Neuronal stem cell (in vitro differentiated cells): ENCODE measurements around the gene MED13L.

Experiments
- DNase-seq: peaks from one replicate; pipeline ENCODE4 v3.0.0-alpha.2; 2013; ENCODE audit warnings: low spot score
- H2AFZ ChIP-seq: one replicate; pipeline ENCODE4 v1.6.1; 2013; ENCODE audit warnings: mild to moderate bottlenecking, low read length, inconsistent platforms
- H2AK5ac ChIP-seq: 2 replicates; pipeline ENCODE4 v1.6.1; 2013; ENCODE audit warnings: low read depth, mild to moderate bottlenecking, inconsistent platforms, low read length, moderate library complexity, mixed read lengths
- H2BK120ac ChIP-seq: 2 replicates; pipeline ENCODE4 v1.6.1; 2013; ENCODE audit warnings: low read depth, mild to moderate bottlenecking, inconsistent platforms, low read length, moderate library complexity, mixed read lengths
- H2BK12ac ChIP-seq: one replicate; pipeline ENCODE4 v1.6.1; 2013; ENCODE audit warnings: low read length, inconsistent platforms
- H2BK15ac ChIP-seq: 2 replicates; pipeline ENCODE4 v1.6.1; 2013; ENCODE audit warnings: mild to moderate bottlenecking, low read length, inconsistent platforms, mixed read lengths
- H2BK5ac ChIP-seq: one replicate; pipeline ENCODE4 v1.6.1; 2013; ENCODE audit warnings: inconsistent platforms, mild to moderate bottlenecking, low read length, moderate library complexity
- H3K14ac ChIP-seq: one replicate; pipeline ENCODE4 v1.6.1; 2013; ENCODE audit warnings: low read length, inconsistent platforms
- H3K18ac ChIP-seq: 2 replicates; pipeline ENCODE4 v1.6.1; 2013; ENCODE audit warnings: low read length, inconsistent platforms
- H3K23ac ChIP-seq: 2 replicates; pipeline ENCODE4 v1.6.1; 2013; ENCODE audit warnings: low read depth, mild to moderate bottlenecking, mixed read lengths, low read length, inconsistent platforms; ENCODE audit not compliant: poor library complexity
- H3K27ac ChIP-seq: replicated peaks from 3 replicates; pipeline ENCODE4 v1.5.1; 2013; ENCODE audit warnings: low read length, inconsistent platforms
- H3K27me3 ChIP-seq, 3 experiments: 2 replicates each; pipeline ENCODE4 v1.6.1; 2013; ENCODE audit warnings: low read length in 3 of 3, mild to moderate bottlenecking in 2 of 3, inconsistent platforms in 1 of 3, low read depth in 1 of 3, mixed read lengths in 1 of 3, moderate library complexity in 1 of 3; ENCODE audit not compliant: control insufficient read depth in 3 of 3, insufficient read depth in 3 of 3
- H3K36me3 ChIP-seq, 2 donors: replicated peaks in 1 of 2; 2 replicates each; pipeline ENCODE4 v1.6.1; 2013; ENCODE audit warnings: low read length in 2 of 2; ENCODE audit not compliant: control insufficient read depth in 2 of 2, insufficient read depth in 2 of 2
- H3K4ac ChIP-seq: 2 replicates; pipeline ENCODE4 v1.6.1; 2013; ENCODE audit warnings: inconsistent platforms, mild to moderate bottlenecking, low read length, moderate library complexity
- H3K4me1 ChIP-seq, 2 donors: 1 replicate in 1 of 2; 2 replicates in 1 of 2; pipeline ENCODE4 v1.6.1; 2013; ENCODE audit warnings: low read length in 2 of 2, low read depth in 1 of 2; ENCODE audit not compliant: control insufficient read depth in 2 of 2, insufficient read depth in 1 of 2
- H3K4me2 ChIP-seq: one replicate; pipeline ENCODE4 v1.6.1; 2013; ENCODE audit warnings: mild to moderate bottlenecking, low read length, inconsistent platforms; ENCODE audit not compliant: insufficient read depth, poor library complexity, severe bottlenecking
- H3K4me3 ChIP-seq, 2 donors: 2 replicates each; pipeline ENCODE4 v1.5.1; 2013; ENCODE audit warnings: low read length in 2 of 2, mild to moderate bottlenecking in 2 of 2, inconsistent platforms in 1 of 2, moderate library complexity in 1 of 2
- H3K79me1 ChIP-seq: one replicate; pipeline ENCODE4 v1.6.1; 2013; ENCODE audit warnings: low read depth, mild to moderate bottlenecking, inconsistent platforms, low read length, moderate library complexity
- H3K9ac ChIP-seq: one replicate; pipeline ENCODE4 v1.6.1; 2013; ENCODE audit warnings: mild to moderate bottlenecking, low read depth, low read length, inconsistent platforms; ENCODE audit not compliant: poor library complexity
- H3K9me3 ChIP-seq, 2 donors: replicated peaks in 1 of 2; 2 replicates each; pipeline versions ENCODE3 to v1.6.1; 2013; ENCODE audit warnings: low read length in 2 of 2, mild to moderate bottlenecking in 2 of 2, inconsistent platforms in 1 of 2, low read depth in 1 of 2, mixed read lengths in 1 of 2, moderate library complexity in 1 of 2; ENCODE audit not compliant: control insufficient read depth in 2 of 2, insufficient read depth in 1 of 2
- H4K8ac ChIP-seq: one replicate; pipeline ENCODE4 v1.6.1; 2013; ENCODE audit warnings: low read depth, mild to moderate bottlenecking, inconsistent platforms, low read length, moderate library complexity
- H4K91ac ChIP-seq: one replicate; pipeline ENCODE4 v1.6.1; 2013; ENCODE audit warnings: low read length, low read depth, mild to moderate bottlenecking, inconsistent platforms; ENCODE audit not compliant: poor library complexity
- WGBS, 2 donors: extraction: QIAGEN DNeasy Blood & Tissue Kit; methylation state at CpG; one replicate each; pipeline ENCODE4 v1.1.7; 2013; ENCODE audit warnings: missing lambda C conversion rate in 2 of 2, mixed read lengths in 1 of 2; ENCODE audit not compliant: insufficient read length in 2 of 2, insufficient replicate concordance in 1 of 2; ENCODE audit errors: extremely low coverage in 2 of 2; 5-methylcytosine and 5-hydroxymethylcytosine counted together

MED13L gene

GRCh38 chr12:116201359-116201758, 76.1 kb downstream of the MED13L start:
- no peak for DNase-seq
- Histone ChIP-seq H3K9ac (no peak overlapping the region), H3K23ac (no peak overlapping the region), H3K27ac (no peak overlapping the region), H2BK12ac (no peak overlapping the region), H2BK5ac (no peak overlapping the region), H3K14ac (no peak overlapping the region), H4K8ac (no peak overlapping the region), H3K4me1 (peaks cover 7 to 12% of the 10 kb centered on the region in 2 donors), H3K4me3 (no peak overlapping the region), H2BK120ac (no peak overlapping the region), H3K4me2 (no peak overlapping the region), H2BK15ac (no peak overlapping the region), H4K91ac (no peak overlapping the region), H3K18ac (no peak overlapping the region), H3K9me3 (no peaks in the 10 kb centered on the region), H3K79me1 (no peaks in the 10 kb centered on the region), H3K4ac (no peak overlapping the region), H2AFZ (no peak overlapping the region), H3K36me3 (peaks cover 0 to 2% of the 10 kb centered on the region in 2 donors), H2AK5ac (no peak overlapping the region), H3K27me3 (no peaks in the 10 kb centered on the region)
- WGBS, 2 donors = no CpG with 5 or more reads among the region's 2 CpGs

GRCh38 chr12:116200812-116201211, 76.7 kb downstream of the MED13L start:
- Histone ChIP-seq H2BK5ac (no peak overlapping the region), H3K4ac (no peak overlapping the region), H3K36me3 (peaks cover 0 to 2% of the 10 kb centered on the region in 2 donors), H3K79me1 (no peaks in the 10 kb centered on the region), H3K9ac (no peak overlapping the region), H2BK15ac (no peak overlapping the region), H2AK5ac (no peak overlapping the region), H3K14ac (no peak overlapping the region), H2BK120ac (no peak overlapping the region), H3K9me3 (no peaks in the 10 kb centered on the region), H3K4me1 (peaks cover 7 to 12% of the 10 kb centered on the region in 2 donors), H3K27me3 (no peaks in the 10 kb centered on the region), H2AFZ (no peak overlapping the region), H3K18ac (no peak overlapping the region), H2BK12ac (no peak overlapping the region), H3K27ac (no peak overlapping the region), H3K23ac (no peak overlapping the region), H4K8ac (no peak overlapping the region), H3K4me3 (no peak overlapping the region), H3K4me2 (no peak overlapping the region), H4K91ac (no peak overlapping the region)
- DNase-seq = no peak
- whole genome bisulfite sequencing, 2 donors = no CpG with 5 or more reads among the region's 1 CpG

- no peak for DNase-seq
- Histone ChIP-seq H3K9me3 (no peaks in the 10 kb centered on the region), H2BK120ac (no peak overlapping the region), H4K8ac (no peak overlapping the region), H2BK5ac (no peak overlapping the region), H3K14ac (no peak overlapping the region), H3K9ac (no peak overlapping the region), H2AK5ac (no peak overlapping the region), H3K4me1 (peaks cover 7 to 12% of the 10 kb centered on the region in 2 donors), H3K79me1 (peaks cover under 1% of the 10 kb centered on the region), H2AFZ (no peak overlapping the region), H2BK12ac (no peak overlapping the region), H3K4ac (no peak overlapping the region), H3K27ac (no peak overlapping the region), H3K27me3 (no peaks in the 10 kb centered on the region), H2BK15ac (no peak overlapping the region), H3K36me3 (peaks cover 0 to under 1% of the 10 kb centered on the region in 2 donors), H4K91ac (no peak overlapping the region), H3K4me2 (no peak overlapping the region), H3K18ac (no peak overlapping the region), H3K23ac (no peak overlapping the region), H3K4me3 (no peak overlapping the region)
- no CpG with 5 or more reads among the region's 1 CpG for WGBS, 2 donors
Measured at GRCh38 chr12:116199160-116199706, 78.3 kb downstream of the MED13L start.

- DNase-seq = no peak
- no peak overlapping the region for H3K23ac ChIP-seq
- H3K18ac ChIP-seq = no peak overlapping the region
- peaks cover 3% of the 10 kb centered on the region for H3K79me1 ChIP-seq
- H2AFZ ChIP-seq = no peak overlapping the region
- H3K27ac ChIP-seq = no peak overlapping the region
- H2BK120ac ChIP-seq = no peak overlapping the region
- no peak overlapping the region for H3K4ac ChIP-seq
- no peak overlapping the region for H2BK12ac ChIP-seq
- H3K14ac ChIP-seq = no peak overlapping the region
- H4K8ac ChIP-seq = no peak overlapping the region
- no CpG with 5 or more reads among the region's 14 CpGs for WGBS, 2 donors
- no peak overlapping the region for H3K4me3 ChIP-seq
- no peak overlapping the region for H2BK5ac ChIP-seq
- no peak overlapping the region for H3K9ac ChIP-seq
- H4K91ac ChIP-seq = no peak overlapping the region
- no peak overlapping the region for H3K4me2 ChIP-seq
- peaks cover 3 to 4% of the 10 kb centered on the region in 2 donors for H3K4me1 ChIP-seq
- no peaks in the 10 kb centered on the region for H3K27me3 ChIP-seq
- H2BK15ac ChIP-seq = no peak overlapping the region
- H2AK5ac ChIP-seq = no peak overlapping the region
- H3K36me3 ChIP-seq = no peaks in the 10 kb centered on the region
- no peaks in the 10 kb centered on the region for H3K9me3 ChIP-seq
Measured at GRCh38 chr12:116196752-116197718, 80.5 kb downstream of the MED13L start.
